ENCODE measurements around the gene EXT2.

Gene EXT2

DNA sequence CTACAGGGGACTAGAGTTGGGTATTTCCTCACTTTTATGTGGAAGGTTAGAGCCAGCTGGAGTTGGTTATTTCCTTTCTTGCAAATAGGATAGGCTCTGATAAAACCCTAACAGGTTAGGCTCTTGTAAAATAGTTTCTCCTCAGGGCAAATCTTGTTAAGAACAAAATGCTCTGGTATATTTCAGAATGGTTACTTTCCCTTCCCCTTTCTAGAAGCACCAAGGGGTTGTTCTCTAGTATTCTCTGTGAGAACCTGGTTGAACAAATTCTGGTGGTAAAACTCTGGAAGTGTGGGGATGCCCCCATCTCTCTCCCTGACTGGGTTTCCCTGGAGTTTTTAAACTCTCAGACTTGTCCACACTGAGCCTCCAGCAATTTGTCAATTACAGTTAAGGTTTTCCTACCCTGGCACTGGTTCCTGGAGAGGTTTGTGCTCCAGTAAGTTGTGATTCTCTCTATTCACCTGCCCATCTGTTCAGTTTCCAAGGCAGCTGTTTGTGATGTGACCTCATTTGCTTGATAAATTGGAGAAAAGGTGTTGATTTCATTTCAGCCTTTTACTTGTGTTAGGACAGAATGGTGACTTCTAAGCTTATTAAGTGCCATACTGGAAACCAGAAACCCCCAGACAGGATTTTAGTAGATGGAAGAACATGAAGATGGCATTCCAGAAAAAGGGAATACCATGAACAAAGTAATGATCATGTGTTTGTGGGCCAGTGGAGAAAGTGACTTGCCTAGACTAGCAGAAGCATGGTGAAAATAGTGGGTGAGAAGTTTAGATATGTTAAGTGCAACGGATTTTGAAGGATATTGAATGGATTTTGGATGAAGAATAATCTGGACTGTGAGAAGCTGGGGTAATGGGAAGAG is 64.6 kb downstream of the EXT2 start:
- DNase-seq (ENCODE audit: extremely low spot score, insufficient read length, low read depth) (no peak), FAIRE-seq (no peak)

DNA sequence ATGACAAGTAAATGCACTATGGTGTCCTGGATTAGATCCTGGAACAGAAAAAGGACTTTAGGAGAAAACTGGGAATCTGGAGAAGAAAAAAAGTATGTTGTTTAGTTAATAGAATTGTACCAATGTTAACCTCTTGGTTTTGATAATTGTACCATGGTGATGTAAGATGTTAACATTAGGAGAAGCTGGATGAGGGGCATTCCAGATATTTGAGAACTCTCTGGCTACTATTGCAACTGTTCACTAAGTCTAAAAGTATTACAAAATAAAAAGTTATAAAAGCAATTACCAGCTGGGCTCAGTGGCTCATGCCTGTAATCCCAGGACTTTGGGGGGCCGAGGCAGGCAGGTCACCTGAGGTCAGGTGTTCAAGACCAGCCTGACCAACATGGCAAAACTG is 66.5 kb downstream of the EXT2 start:
- DNase-seq (ENCODE audit: extremely low spot score, insufficient read length, low read depth) (no peak), FAIRE-seq (no peak)

DNA sequence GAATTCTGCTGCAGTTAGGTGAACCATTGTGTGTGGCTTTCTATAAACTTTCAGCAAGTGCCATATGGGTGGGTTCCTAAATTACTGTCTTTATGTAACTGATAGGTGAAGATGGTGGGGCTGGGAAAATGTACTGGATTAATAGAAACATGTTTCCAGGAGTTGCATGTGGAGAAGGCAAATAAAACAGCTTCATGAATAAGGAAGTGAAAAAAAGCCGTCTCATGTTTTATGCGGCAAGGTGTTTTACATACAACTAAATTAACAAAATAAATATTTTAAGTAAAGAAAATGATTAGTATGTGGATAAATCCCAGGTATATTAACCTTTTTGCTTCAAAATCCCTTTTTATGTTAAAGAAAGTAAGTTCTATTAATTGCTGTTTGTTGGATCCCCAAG is 67.2 kb downstream of the EXT2 start:
- no peak for FAIRE-seq
- DNase-seq (ENCODE audit: extremely low spot score, insufficient read length, low read depth): no peak

DNA sequence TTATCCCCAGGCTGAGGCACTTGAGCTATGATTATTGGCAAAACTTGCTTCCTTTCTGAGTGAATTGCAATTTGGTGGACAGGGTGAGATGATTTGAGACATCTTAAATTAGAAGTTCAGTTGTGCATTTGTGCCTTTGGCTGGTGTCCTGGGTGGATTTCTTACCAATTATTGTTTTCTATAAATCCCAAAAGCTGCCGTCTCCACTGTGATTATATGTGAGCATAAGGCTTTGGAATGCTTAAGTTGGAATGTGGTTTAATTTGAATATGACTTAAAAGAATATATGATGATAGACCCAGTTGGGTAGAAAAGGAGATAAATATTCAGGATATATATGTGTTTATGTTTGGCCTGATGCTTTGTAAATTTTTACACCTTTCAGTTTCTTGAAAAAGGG is 70.0 kb downstream of the EXT2 start:
- DNase-seq (ENCODE audit: extremely low spot score, insufficient read length, low read depth): no peak
- FAIRE-seq: no peak

DNA sequence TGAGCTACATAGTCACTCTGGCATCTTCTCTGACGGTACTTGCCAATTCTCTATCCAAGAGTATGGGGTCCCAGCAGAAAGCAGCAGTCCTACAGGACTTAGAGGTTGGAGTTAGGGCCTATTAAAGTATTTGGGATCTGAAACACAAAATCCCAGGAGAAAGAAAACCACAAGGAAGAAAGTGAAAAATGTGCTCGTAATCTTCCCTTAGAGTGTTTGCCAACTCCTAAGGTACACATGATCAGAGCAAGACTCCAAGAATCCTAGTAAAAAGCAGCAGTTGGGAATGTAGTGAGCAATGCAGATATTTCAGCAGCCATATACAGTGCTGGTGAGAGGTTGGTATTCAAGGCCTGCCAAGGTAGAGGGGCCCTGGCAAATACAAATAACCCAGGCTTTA is 71.6 kb downstream of the EXT2 start:
- no peak for DNase-seq (ENCODE audit: extremely low spot score, insufficient read length, low read depth)
- no peak for FAIRE-seq

DNA sequence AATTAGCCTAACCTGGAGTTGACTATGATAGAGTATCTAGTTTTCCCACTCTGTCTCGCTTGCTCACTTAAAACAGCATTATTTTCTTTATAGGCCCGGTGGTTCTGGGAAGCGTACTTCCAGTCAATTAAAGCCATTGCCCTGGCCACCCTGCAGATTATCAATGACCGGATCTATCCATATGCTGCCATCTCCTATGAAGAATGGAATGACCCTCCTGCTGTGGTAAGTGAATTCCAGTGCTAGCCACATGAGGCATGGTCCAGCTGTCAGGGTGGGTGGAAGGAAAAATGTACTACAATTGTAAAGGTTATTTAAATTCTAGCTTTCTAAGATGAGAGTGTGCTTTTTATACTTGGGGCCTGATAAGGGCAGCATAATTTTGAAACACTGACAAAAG is 76.0 kb downstream of the EXT2 start:
- DNase-seq (ENCODE audit: extremely low spot score, insufficient read length, low read depth): no peak
- no peak for FAIRE-seq

DNA sequence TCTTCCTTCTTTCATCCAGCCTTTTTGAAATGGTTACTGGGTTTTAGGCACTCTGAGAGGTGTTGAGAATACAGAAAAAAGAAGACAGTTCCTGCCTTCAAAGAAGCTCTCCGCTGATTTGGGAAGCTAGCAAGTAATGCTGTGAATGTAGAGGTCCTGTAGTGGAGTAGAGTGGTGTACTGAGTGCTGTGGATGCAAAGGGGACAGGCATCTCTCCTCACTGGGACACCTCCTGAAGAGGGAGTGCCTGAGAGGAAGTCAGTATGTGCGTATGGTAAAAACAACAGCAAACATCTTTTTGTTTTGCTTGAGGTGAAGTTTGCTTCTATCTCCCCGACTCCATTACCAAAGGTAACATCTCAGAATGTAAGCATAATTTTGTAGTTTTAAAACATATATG is 77.5 kb downstream of the EXT2 start:
- DNase-seq (ENCODE audit: extremely low spot score, insufficient read length, low read depth) (no peak), FAIRE-seq (no peak)

DNA sequence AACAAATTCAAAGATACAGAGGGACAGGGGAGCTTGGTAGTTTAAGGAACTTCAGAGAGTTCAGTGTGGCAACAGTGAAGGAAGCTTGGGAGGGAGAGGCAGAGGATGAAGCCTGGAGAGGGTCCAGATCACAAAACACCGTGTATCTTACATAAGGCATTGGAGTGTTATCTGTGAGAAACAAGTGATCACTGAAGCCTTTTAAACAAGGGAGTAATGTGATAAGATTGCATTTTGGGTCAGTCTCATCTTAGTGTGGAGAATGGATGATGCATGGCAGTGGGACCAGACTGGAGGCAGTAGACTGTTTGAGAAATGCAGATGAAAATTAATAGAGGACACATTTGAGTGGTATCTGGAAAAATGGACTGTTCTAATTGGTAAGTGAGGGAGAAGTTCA is 79.4 kb downstream of the EXT2 start:
- DNase-seq (ENCODE audit: extremely low spot score, insufficient read length, low read depth): no peak
- no peak for FAIRE-seq

- FAIRE-seq (no peak), DNase-seq (ENCODE audit: extremely low spot score, insufficient read length, low read depth) (no peak)
Measured at GRCh38 chr11:44176546-44177213, 81.2 kb downstream of the EXT2 start.

GRCh38 chr11:44177905-44178304 is 82.4 kb downstream of the EXT2 start:
- FAIRE-seq: no peak

DNA sequence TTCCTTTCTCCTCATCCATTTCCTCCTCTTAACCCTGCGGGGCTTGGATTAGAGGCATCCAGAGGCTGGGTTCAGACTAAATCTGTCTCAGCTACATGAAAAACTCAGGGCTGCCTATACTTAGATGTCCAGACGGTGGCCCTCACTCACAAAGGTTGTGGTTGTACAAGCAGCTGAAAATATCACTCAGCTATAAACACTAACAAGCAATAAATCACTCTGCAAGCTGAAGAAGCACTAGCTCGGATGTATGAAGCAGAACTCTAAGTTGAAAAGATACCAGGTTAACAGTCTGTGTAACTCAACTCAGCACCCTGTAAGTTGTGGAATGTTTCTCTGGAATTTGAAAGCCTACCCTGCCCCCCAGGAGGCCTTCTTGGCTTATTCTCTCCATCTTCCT is 82.9 kb downstream of the EXT2 start:
- no peak for FAIRE-seq
- DNase-seq (ENCODE audit: extremely low spot score, insufficient read length, low read depth): no peak

More at GRCh38 chr11:44177905-44178304, 82.4 kb downstream of the EXT2 start:
- DNase-seq (ENCODE audit: extremely low spot score, insufficient read length, low read depth): no peak

DNA sequence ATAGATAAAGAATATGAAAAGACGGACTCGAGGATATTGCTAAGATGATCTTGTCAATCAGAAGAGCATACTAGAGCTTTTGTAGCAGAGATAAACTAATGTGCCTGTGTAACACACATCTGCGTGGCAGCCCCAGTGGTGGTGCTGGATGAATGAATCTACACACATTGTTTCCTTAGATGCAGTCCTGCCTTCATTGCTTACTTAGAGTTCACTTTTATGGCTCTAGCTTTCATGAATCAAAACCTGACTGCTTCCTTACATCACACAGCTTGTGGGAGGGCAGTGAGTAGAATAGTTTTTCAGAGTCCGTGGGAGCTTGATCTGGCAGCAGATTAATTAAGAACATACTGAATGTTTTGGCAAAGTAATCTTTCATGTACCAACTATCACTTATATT is 83.7 kb downstream of the EXT2 start:
- no peak for DNase-seq (ENCODE audit: extremely low spot score, insufficient read length, low read depth)
- FAIRE-seq: no peak

DNA sequence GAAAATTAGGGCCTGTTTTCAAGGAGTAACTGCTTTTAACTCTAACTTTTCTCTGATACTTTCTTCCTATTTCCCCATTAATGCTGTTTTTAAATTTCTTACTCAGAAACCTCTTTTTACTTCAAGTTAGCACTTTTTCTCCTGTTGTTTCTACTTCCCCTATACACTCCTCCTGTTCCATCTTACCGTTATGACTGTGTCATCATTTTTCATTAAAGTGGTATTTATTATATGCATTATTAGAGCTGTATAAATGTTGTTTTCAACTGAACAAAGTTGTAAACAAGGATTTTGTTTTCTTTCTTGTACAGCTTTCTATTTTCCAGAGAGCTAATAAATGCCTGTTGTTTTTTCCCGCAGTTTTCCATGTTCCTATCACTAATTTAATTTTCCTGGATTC is 84.6 kb downstream of the EXT2 start:
- FAIRE-seq (no peak), DNase-seq (ENCODE audit: extremely low spot score, insufficient read length, low read depth) (no peak)

DNA sequence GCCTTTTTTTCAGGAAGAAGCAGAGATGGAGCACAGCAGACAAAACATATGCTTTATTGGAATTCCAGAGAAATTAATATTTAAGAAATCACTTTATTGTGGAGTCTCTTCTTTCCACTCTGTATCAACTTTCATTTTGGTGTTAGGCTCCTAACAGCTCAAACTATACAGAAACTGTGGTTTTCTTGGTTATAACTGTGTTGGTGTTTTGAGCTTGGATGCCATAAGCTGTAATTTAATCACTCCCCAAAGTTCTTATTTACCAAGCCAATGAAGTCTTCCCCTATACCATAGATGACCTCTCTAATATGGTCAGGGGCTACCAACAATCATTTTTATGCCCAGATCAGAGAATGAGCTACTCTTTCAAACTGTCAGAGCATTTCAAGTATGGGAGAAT is 90.0 kb downstream of the EXT2 start:
- FAIRE-seq (no peak), DNase-seq (ENCODE audit: extremely low spot score, insufficient read length, low read depth) (no peak)

DNA sequence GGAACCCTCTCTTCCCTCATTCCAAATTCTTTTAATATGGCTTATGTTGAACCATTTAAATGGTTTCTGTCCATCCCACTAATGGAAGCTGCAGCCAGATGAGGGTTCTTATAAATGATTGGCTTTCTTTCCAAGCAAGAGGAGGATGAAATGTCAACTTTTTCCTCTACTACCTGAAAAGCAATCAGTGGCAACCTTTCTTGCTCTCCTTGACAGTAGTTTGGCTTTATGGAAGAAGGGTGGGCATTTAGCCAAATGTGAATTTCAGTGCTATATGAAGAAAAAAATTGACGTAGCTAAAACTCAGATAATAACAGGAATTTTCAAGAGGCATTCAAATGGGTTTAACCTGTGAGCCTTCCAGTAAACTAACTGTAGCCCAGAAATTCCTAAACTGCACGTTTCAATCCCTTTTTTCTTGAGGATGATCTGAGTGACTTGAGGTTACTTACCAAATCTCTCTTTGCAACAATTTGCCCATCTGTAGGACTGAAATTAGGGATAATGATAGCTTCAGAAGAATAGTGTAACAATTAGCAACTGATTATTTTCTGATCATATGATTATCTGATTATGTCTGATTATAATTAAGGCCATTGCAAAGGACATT is 90.9 kb downstream of the EXT2 start:
- DNase-seq (ENCODE audit: extremely low spot score, insufficient read length, low read depth) (no peak), FAIRE-seq (no peak)

- no peak for FAIRE-seq
- no peak for DNase-seq (ENCODE audit: extremely low spot score, insufficient read length, low read depth)
Measured at GRCh38 chr11:44188643-44189042, 93.2 kb downstream of the EXT2 start.

DNA sequence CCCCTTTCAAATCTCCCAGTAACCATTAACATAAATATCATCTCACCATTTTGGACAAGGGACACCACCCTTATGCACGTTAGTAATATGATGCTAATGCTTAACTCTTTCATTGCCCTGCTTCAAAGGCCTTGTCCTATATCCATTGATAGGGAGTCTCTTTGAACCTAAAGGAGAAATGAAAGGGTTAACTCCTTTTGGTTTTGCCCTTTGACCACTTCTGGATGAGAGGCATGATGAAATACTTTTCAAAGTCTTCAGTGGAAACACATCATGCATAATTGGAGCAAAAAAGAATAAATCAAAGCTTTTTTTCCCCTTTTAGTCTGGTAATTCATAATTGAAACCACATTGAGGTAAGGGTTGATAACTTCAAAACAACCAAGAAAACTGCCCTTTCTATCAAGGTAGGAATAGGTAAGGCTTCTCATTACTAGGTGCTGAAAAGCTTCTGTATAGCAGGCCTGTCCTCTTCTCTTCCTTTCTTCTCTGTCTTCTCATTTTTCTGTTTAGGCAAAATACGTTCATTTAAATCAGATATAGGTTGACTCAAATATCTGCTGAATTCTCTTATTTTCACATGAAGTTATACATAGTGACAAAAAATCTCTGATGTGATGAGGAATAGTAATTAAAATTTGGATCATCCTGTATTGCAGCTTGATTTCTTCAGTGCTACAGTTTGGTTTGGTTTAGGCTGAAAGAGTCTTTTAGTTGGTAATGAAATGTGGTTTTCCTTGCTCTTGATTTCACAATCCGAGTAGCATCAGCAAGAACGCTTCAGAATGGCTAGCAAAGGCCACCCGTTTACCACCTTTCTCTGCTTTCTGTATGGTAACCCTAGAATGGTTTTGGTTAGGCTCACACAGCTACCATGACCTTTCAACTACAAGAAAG is 94.8 kb downstream of the EXT2 start:
- no peak for DNase-seq (ENCODE audit: extremely low spot score, insufficient read length, low read depth)
- FAIRE-seq: no peak

- no peak for FAIRE-seq
- DNase-seq (ENCODE audit: extremely low spot score, insufficient read length, low read depth): no peak
Measured at GRCh38 chr11:44190883-44191230, 95.4 kb downstream of the EXT2 start.

DNA sequence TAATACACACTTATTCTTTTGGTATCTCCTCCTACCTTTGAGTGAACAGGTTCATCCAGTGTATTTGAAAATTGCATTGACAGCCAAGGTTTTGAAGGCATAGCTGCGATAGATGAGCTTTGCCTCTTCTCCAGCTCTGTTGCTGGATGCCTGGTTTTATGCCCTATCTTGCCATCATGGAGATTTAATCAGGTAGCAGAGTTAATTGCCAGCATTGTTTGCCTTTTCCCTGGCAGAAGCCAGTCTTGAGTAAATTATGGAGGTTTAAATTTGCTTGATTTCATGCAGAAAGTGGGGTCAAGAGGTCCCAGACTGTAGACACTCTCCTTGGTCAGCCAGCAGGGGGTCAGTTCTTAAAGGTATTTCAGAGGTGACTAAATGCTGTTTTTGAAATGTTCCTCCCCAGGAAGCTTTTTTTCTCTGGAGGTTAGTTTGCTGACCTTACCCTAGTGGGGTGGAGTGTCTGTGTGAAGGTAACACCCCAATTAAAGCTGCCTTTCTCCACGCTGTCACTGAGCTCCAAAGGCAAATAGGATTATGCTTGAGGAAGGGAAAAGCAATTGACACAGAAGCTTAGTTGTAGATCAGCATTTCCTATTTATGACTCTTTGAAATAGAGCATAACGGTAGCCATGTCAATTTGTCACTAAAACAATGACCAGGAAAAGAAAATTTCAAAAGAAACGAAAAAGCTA is 96.0 kb downstream of the EXT2 start:
- DNase-seq (ENCODE audit: extremely low spot score, insufficient read length, low read depth) (no peak), FAIRE-seq (no peak)

DNA sequence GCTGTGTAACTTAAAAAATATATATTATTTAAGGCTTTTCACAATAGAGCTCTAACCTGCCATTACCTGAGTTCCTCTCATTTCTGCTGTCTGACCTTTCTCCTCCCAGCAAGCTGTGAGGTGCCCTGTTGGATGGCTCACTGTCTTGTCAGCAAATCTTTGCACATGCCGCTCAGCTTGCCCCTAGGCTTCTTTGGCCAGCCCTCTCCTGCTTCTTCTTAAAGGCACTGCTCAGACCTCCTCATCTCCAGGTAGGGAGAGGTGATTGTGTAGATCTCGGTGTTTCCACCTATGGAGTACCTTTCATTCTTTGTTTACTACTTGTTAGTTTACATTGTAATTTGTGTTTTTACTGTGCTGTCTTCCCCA is 96.5 kb downstream of the EXT2 start:
- DNase-seq (ENCODE audit: extremely low spot score, insufficient read length, low read depth): no peak
- no peak for FAIRE-seq

Measured in GM18507 (cell line).